Prostate gland (tissue), 2 donors: ENCODE measurements around the gene DIP2B. TPM values are rescaled to one million over a fixed set of nuclear protein-coding genes. Genes with fewer than 3 reads are reported as not detected.

Experiments used
- DNase-seq: peaks from one replicate; pipeline ENCODE4 v3.0.0-alpha.2; 2019; ENCODE audit warnings: low spot score
- H3K27ac ChIP-seq, 2 donors: fragments of 200-600 bp; sonication (generic); 2 replicates each; pipeline ENCODE4 v1.5.1; 2017 to 2019
- H3K27me3 ChIP-seq: fragments of 200-600 bp; sonication (generic); replicated peaks from 2 replicates; pipeline ENCODE4 v1.5.1; 2019; ENCODE audit not compliant: insufficient read depth
- H3K36me3 ChIP-seq, 2 donors: fragments of 200-600 bp; sonication (generic); 1 replicate in 1 of 2; 2 replicates in 1 of 2; pipeline versions ENCODE4 v1.5.1 to v1.8.1; 2017 to 2019
- H3K4me1 ChIP-seq: fragments of 200-600 bp; sonication (generic); replicated peaks from 2 replicates; pipeline ENCODE4 v1.5.1; 2019
- H3K4me3 ChIP-seq, 2 donors: fragments of 200-600 bp; sonication (generic); 2 replicates each; pipeline ENCODE4 v1.5.1; 2017 to 2019
- H3K9me3 ChIP-seq: fragments of 200-600 bp; sonication (generic); 2 replicates; pipeline ENCODE4 v1.5.1; 2017
- CTCF ChIP-seq, 4 experiments: fragments of 200-600 bp in 2 of 4; fragments of 450-650 bp in 2 of 4; sonication (generic) in 2 of 4; IDR thresholded peaks; 1 replicate in 3 of 4; 2 replicates in 1 of 4; pipeline ENCODE4 v1.5.1; 2016 to 2019; ENCODE audit warnings: antibody characterized with exemption in 4 of 4, mild to moderate bottlenecking in 2 of 4, moderate library complexity in 2 of 4
- POLR2A ChIP-seq: fragments of 450-650 bp; IDR thresholded peaks from one replicate; pipeline ENCODE4 v1.6.1; 2016; ENCODE audit warnings: antibody characterized with exemption, mild to moderate bottlenecking
- POLR2AphosphoS5 ChIP-seq: sonication (generic); formaldehyde crosslinking; IDR thresholded peaks from one replicate; pipeline ENCODE4 v1.6.1; 2017; ENCODE audit warnings: antibody characterized with exemption
- WGBS: methylation state at CpG from one replicate; pipeline ENCODE4 v1.1.5; 2018; 5-methylcytosine and 5-hydroxymethylcytosine counted together
- intact Hi-C: fragments of 100-400 bp; cut with DNase I; formaldehyde crosslinking; loops from one replicate; pipeline ENCODE4 v1.14.2; 2022
- total RNA-seq, 2 donors: library from RNA; depleted of rRNA; stranded (reverse); fragments of >200 nt; gene quantifications; one replicate each; pipeline ENCODE4 v1.1.0, GENCODE V29; 2016

Gene DIP2B
- total RNA-seq, 2 donors from 2014 or later = 23.2 to 56.3 TPM

DNA sequence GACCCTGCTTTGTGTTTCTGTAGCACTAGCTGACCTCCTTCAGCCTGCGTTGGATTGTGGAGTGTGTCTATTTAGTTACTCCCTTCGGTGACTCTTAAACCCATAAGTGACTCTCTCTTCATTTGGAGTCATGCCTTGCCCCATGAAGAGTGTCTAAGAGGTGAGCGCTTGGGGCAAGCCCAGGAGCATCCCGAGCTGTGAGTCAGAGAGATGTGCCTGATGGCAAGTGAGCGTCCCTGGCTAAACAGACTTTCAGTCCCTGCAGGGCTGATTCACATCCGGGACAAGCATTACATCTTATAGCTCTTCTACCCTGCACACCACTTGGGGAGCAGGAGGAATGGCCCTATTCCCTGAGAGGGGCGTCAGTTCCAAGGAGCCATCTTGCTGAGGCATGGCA lies 234.8 kb downstream of the DIP2B start:
- Histone ChIP-seq H3K4me3 (no peak overlapping the region), H3K4me1 (no peaks in the 10 kb centered on the region), H3K27me3 (no peaks in the 10 kb centered on the region), H3K9me3 (no peaks in the 10 kb centered on the region), H3K27ac (no peak overlapping the region), H3K36me3 (peaks cover 4 to 9% of the 10 kb centered on the region in 2 donors)
- intact Hi-C loops = no loop called here
- DNase-seq = no peak
- TF ChIP-seq POLR2AphosphoS5 (no peak), CTCF (IDR thresholded peaks at IDR 0.05) (no peak), POLR2A (no peak)
- 95% methylated on average over 7 of the region's 7 CpGs for WGBS

DNA sequence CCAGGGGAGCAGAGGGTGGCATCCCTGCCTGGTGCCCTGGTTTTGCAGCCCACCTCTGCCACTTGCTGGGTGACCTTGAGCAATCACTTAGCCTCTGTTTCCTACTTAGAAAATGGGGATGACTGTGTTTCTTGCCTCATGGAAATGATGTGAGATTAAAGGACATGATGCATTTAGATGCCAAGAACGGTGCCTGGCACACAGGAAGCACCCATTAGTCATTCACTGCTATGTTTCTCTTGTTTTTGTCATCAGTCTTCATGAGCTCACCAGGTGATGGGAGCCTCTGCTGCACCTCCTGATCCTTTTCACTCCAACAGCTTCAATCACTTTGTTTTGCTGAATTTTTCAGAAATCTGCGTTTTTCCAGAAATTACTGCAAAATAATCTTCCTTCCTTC lies 235.5 kb downstream of the DIP2B start:
- intact Hi-C loops = no loop called here
- no peak for TF ChIP-seq POLR2AphosphoS5
- no peak for TF ChIP-seq POLR2A
- TF ChIP-seq CTCF (IDR thresholded peaks at IDR 0.05) = no peak
- Histone ChIP-seq H3K4me3 (no peak overlapping the region), H3K36me3 (peaks cover 4 to 9% of the 10 kb centered on the region in 2 donors), H3K4me1 (no peaks in the 10 kb centered on the region), H3K27me3 (no peaks in the 10 kb centered on the region), H3K27ac (no peak overlapping the region), H3K9me3 (no peaks in the 10 kb centered on the region)
- WGBS = 89% methylated on average over 2 of the region's 2 CpGs
- no peak for DNase-seq

DNA sequence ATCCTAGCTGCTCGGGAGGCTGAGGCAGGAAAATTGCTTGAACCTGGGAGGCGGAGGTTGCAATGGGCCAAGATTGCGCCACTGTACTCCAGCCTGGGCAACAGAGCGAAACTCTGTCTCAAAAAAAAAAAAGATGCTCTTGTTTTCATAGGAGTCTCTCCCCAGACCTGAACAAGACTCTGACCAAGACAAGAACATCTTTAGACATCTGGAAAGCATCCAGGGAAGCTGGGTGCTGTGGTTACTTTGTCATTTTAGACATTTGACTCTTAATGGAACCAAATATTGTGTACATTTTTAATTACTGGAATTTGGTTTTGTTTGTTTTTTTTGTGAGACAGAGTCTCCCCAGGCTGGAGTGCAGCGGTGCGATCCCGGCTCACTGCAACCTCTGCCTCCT lies 238.0 kb downstream of the DIP2B start:
- H3K36me3 ChIP-seq = peaks cover 4 to 9% of the 10 kb centered on the region in 2 donors
- H3K4me3 ChIP-seq = no peak overlapping the region
- TF ChIP-seq POLR2A (no peak), CTCF (IDR thresholded peaks at IDR 0.05) (no peak), POLR2AphosphoS5 (no peak)
- DNase-seq = no peak
- no peaks in the 10 kb centered on the region for H3K4me1 ChIP-seq
- intact Hi-C loops = no loop called here
- 97% methylated on average over 7 of the region's 7 CpGs for WGBS
- no peaks in the 10 kb centered on the region for H3K27me3 ChIP-seq
- H3K27ac ChIP-seq = no peak overlapping the region
- H3K9me3 ChIP-seq = no peaks in the 10 kb centered on the region

GRCh38 chr12:50745861-50746260 lies 241.1 kb downstream of the DIP2B start:
- Histone ChIP-seq H3K27me3 (no peaks in the 10 kb centered on the region), H3K4me3 (no peak overlapping the region), H3K27ac (no peak overlapping the region), H3K4me1 (no peaks in the 10 kb centered on the region), H3K9me3 (no peaks in the 10 kb centered on the region), H3K36me3 (peaks cover 0 to 4% of the 10 kb centered on the region in 2 donors)
- no peak for DNase-seq
- TF ChIP-seq POLR2A = no peak
- no peak for TF ChIP-seq CTCF (IDR thresholded peaks at IDR 0.05)
- TF ChIP-seq POLR2AphosphoS5 = no peak
- intact Hi-C loops = no loop called here
- 90% methylated on average over 4 of the region's 4 CpGs for WGBS

GRCh38 chr12:50746431-50746830 lies 241.6 kb downstream of the DIP2B start:
- peaks cover 0 to 4% of the 10 kb centered on the region in 2 donors for H3K36me3 ChIP-seq
- no peaks in the 10 kb centered on the region for H3K9me3 ChIP-seq
- H3K27ac ChIP-seq = no peak overlapping the region
- 93% methylated on average over 3 of the region's 3 CpGs for WGBS
- intact Hi-C loops = no loop called here
- no peak overlapping the region for H3K4me3 ChIP-seq
- H3K27me3 ChIP-seq = no peaks in the 10 kb centered on the region
- DNase-seq = no peak
- H3K4me1 ChIP-seq = no peaks in the 10 kb centered on the region
- TF ChIP-seq POLR2A (no peak), POLR2AphosphoS5 (no peak), CTCF (IDR thresholded peaks at IDR 0.05) (no peak)
